ENCODE data around the gene PON3. TPM values are rescaled to one million over a fixed set of nuclear protein-coding genes. Genes with fewer than 3 reads are reported as not detected.

PON3 gene
- total RNA-seq, 1 experiment from 2014 or later = not detected

DNA sequence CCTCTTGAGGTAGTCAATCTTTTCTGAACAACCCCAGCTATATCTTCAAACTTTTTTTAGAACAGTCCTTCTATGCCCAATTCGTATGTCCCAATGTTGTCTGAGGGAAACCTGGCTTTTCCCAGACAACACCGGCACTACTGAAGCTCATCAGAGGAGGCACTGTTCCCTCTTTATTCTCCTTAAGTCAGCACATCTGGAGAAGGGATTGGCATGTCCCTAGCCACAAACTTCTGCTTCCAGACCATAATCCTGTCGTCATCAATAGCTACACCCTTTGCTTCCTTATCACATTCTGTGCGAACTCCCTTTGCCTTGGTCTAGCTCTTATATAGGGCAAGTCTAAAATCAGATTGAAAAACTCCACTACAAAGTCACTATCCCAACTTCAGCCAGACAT is 22.9 kb downstream of the PON3 start:
- Histone ChIP-seq H3K23ac (ENCODE audit: insufficient read length, low read depth, low read length) (no peak overlapping the region), H2BK20ac (ENCODE audit: low read depth, low read length, poor library complexity, severe bottlenecking) (no peak overlapping the region), H3K27ac (ENCODE audit: insufficient read length, low read depth, low read length) (no peak overlapping the region), H3K4ac (ENCODE audit: low read depth, low read length) (no peak overlapping the region), H4K20me1 (ENCODE audit: control insufficient read depth, insufficient read depth, insufficient read length) (no peaks in the 10 kb centered on the region), H2BK5ac (ENCODE audit: insufficient read length, low read length) (no peak overlapping the region), H2AK5ac (ENCODE audit: insufficient read length, low read length) (no peak overlapping the region), H3K27me3 (ENCODE audit: insufficient read depth, low read length) (no peaks in the 10 kb centered on the region), H3K14ac (ENCODE audit: insufficient read depth, low read length) (no peak overlapping the region), H3K18ac (ENCODE audit: insufficient read length, low read depth, low read length) (no peak overlapping the region), H2BK120ac (ENCODE audit: low read depth, low read length, poor library complexity, severe bottlenecking) (no peak overlapping the region), H4K8ac (replicated peaks; ENCODE audit: insufficient read length, low read depth, low read length) (no peak overlapping the region), H3K9ac (ENCODE audit: extremely low read depth, insufficient read length, low read length) (no peak overlapping the region), H3K4me2 (ENCODE audit: insufficient read depth, insufficient read length, low read length) (no peak overlapping the region), H2BK15ac (ENCODE audit: low read depth, low read length) (no peak overlapping the region), H3K9me3 (ENCODE audit: control insufficient read depth, low read depth, low read length) (no peaks in the 10 kb centered on the region), H3K79me2 (ENCODE audit: insufficient read depth, low read length) (no peaks in the 10 kb centered on the region), H3K56ac (ENCODE audit: insufficient read length, low read depth, low read length) (no peak overlapping the region), H3T11ph (ENCODE audit: low read length) (no peak overlapping the region), H4K91ac (ENCODE audit: insufficient read length, low read depth, low read length) (no peak overlapping the region), H3K79me1 (ENCODE audit: insufficient read depth, low read depth, low read length, poor library complexity, severe bottlenecking) (no peaks in the 10 kb centered on the region), H3K23me2 (ENCODE audit: insufficient read length, low read depth, low read length, poor library complexity, severe bottlenecking) (no peaks in the 10 kb centered on the region), H2BK12ac (ENCODE audit: insufficient read length, low read depth, low read length) (no peak overlapping the region), H3K4me1 (ENCODE audit: insufficient read depth, low read length) (no peaks in the 10 kb centered on the region), H2AFZ (ENCODE audit: low read length) (no peak overlapping the region), H4K5ac (ENCODE audit: insufficient read length, low read depth, low read length) (no peak overlapping the region)
- no peak overlapping the region for H3K4me3 Mint-ChIP-seq
- no peak for DNase-seq
- H3K9me3 Mint-ChIP-seq = peaks cover 12 to 14% of the 10 kb centered on the region in 2 experiments; a peak in 4 of 5 replicates
- no CpG with 5 or more reads among the region's 4 CpGs for WGBS (ENCODE audit: extremely low coverage, insufficient read length, low lambda C conversion rate)
- H3K4me1 Mint-ChIP-seq = no peaks in the 10 kb centered on the region
- peaks cover 3 to 14% (median 4%) of the 10 kb centered on the region in 3 experiments; a peak in 6 of 7 replicates for H3K36me3 Mint-ChIP-seq (ENCODE audit: insufficient read depth in 1 of 3, low read depth in 3 of 3)
- TF ChIP-seq, protein P1, sequence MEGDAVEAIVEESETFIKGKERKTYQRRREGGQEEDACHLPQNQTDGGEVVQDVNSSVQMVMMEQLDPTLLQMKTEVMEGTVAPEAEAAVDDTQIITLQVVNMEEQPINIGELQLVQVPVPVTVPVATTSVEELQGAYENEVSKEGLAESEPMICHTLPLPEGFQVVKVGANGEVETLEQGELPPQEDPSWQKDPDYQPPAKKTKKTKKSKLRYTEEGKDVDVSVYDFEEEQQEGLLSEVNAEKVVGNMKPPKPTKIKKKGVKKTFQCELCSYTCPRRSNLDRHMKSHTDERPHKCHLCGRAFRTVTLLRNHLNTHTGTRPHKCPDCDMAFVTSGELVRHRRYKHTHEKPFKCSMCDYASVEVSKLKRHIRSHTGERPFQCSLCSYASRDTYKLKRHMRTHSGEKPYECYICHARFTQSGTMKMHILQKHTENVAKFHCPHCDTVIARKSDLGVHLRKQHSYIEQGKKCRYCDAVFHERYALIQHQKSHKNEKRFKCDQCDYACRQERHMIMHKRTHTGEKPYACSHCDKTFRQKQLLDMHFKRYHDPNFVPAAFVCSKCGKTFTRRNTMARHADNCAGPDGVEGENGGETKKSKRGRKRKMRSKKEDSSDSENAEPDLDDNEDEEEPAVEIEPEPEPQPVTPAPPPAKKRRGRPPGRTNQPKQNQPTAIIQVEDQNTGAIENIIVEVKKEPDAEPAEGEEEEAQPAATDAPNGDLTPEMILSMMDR (conservative IDR thresholded peaks at IDR 0.05) = no peak; the same call in 2 of the 3 replicates
- no peak overlapping the region for H3K27ac Mint-ChIP-seq
- no peaks in the 10 kb centered on the region; the same call in 1 of the 2 replicates for H3K27me3 Mint-ChIP-seq (ENCODE audit: low read depth)
